ENCODE data around the gene SLC22A14.

DNA sequence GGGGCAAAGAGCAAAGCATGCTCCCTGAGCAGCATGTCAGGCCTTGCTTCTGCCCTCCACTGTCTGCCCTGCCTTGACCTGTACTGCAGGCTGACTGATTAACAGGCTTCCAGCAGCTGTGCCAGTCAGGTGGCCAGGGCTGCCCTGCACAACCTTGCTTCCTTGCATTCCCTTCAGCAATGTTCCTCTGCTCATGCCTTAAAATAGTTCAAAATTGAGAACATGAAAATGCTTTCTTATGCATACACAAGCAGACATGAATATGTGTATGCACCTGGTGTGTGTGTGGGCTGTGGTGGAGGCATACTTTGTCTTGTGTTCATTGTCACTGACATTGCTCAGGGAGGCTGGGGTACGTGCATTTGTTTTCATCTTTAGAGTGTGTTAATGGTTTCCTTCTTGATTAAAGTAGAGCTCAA, 17.7 kb upstream of the SLC22A14 start:
- TF ChIP-seq CTCF (IDR thresholded peaks at IDR 0.05; ENCODE audit: low read depth, low read length, missing input control), result no peak
- no peak for TF ChIP-seq JUND (IDR thresholded peaks at IDR 0.05)
- TF ChIP-seq, protein P1, sequence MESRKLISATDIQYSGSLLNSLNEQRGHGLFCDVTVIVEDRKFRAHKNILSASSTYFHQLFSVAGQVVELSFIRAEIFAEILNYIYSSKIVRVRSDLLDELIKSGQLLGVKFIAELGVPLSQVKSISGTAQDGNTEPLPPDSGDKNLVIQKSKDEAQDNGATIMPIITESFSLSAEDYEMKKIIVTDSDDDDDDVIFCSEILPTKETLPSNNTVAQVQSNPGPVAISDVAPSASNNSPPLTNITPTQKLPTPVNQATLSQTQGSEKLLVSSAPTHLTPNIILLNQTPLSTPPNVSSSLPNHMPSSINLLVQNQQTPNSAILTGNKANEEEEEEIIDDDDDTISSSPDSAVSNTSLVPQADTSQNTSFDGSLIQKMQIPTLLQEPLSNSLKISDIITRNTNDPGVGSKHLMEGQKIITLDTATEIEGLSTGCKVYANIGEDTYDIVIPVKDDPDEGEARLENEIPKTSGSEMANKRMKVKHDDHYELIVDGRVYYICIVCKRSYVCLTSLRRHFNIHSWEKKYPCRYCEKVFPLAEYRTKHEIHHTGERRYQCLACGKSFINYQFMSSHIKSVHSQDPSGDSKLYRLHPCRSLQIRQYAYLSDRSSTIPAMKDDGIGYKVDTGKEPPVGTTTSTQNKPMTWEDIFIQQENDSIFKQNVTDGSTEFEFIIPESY (IDR thresholded peaks at IDR 0.05), result no peak
- no peak for TF ChIP-seq GABPA (IDR thresholded peaks at IDR 0.05 in 1 of 2, conservative IDR thresholded peaks at IDR 0.05 in 1 of 2)
- TF ChIP-seq EGR1 (IDR thresholded peaks at IDR 0.05; ENCODE audit: low read depth in 2 of 2), result no peak
- no peak for TF ChIP-seq SP1 (IDR thresholded peaks at IDR 0.05)
- no peak for TF ChIP-seq MAX (IDR thresholded peaks at IDR 0.05)
- no peak for TF ChIP-seq FOXA1 (IDR thresholded peaks at IDR 0.05)
- TF ChIP-seq REST (IDR thresholded peaks at IDR 0.05), result no peak
- TF ChIP-seq TAF1 (conservative IDR thresholded peaks at IDR 0.05), result no peak

Data from liver (tissue), 3 donors.